GM19240 (cell line): Measurements from ENCODE around the gene MYADML2.
A peak's percentile ranks its signal among the peaks of the same experiment; 100 is the strongest.
"Not testable (repeated sequence)": the region's sequence is repeated elsewhere in the genome, so short reads cannot be mapped to it uniquely, and the experiment has no call there.

Experiments used
- DNase-seq: peaks from one replicate; pipeline ENCODE4 v3.0.0; 2011; ENCODE audit warnings: low spot score; ENCODE audit not compliant: insufficient read length

MYADML2 gene

DNA sequence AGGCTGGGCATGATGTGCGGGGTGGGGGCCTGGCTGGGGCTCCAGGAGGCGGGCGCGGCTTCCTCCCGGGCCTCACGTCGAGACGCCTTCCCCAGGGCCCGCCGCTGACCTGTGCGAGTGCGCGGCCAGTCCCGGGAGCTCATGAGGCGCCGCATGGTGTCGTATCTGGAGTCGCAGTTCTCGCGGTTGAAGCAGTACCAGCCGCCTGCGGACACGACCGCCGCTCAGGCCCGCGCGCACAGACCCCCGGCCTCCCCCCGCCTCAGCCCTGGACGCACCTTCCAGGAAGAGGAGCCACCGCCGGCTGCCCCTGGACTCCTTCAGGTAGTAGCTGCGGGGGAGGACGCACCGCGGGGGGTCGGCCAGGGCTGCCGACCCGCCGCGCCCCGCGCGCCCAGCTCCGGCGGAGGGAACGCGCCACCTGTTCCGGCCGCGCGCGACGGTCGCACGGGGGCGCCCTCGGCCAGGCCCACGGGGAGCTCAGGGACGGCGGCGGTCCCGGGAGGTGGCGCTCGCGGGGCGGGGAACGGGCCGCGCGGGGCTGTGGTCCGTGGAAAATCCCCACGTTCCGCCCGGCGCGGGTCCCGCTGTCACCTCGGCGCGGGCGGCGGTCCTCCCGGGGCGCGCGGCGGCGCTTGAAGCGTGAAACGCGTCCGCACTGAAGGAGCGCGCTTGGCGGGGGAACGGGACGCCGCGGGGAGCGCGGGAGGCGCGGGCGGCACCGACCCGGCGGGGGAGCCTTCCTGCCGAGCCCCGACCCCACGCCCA is 12.5 kb upstream of the MYADML2 start:
- DNase-seq, result peak; percentile 67

DNA sequence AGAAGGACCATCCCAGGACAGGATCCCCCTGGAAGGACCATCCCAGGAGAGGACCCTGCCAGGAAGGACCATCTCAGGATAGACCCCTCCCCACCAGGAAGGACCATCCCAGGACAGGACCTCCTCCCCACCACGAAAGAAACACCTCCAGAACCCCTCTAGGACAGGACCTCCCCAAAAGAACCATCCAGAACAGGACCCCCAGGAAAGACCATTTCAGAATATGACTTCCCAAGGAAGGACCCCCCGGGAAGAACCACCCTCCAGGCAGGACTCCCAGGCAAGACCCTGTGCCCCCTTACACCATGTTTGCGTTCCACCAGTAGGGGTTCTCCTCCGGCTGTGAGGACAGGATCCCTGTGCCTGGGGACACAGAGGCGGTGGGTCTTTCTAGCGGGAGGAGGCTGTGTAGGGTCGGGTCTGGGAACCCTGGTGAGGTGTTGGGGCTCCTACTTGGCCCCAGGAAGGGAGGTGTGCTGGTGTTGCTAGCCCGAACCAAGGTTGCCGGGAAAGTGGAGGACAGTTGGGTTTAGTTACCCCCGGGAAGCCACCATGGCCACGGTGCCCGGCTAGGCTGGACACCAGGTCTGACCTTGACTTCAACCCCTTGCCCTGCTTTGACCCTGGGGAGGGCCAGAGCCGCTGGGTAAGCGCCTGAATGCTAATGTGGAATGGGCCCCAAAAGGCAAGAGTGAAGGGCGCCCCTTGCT is 11.8 kb upstream of the MYADML2 start:
- DNase-seq, result no peak

DNA sequence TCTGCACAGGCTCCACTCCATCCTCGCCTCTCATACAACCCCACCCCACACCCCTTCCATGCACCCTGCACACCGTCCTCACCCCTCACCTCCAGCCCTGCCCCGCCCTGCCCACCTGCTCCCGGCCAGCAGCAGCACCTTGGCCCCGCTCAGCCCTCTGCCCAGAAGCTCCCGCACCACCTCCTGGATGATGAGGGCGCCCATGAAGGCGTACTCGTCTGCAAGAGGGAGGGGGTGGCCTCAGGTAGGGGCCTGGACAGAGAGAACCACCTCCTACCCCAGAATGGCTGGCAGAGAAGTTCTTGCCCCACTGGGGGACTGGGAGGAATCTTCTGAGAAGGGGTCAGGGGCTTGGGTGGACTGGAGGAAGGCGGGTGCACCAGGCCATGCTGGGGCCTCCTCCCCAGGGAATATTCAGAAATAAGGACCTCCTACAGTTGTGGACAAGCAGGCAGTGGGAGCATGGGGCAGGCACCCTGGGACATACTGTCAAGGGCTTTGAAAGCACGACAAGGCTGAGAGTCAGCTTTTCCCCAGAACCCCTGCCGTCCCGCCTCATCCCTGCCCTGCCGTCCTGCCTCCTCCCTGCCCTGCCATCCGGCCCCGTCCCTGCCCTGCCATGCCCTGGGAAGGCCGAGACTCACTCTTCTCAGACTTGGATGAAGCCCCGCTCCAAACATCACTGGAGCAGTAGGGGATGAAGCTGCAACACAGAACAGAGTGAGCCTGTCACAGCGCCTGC is 10.8 kb upstream of the MYADML2 start:
- DNase-seq, result no peak

DNA sequence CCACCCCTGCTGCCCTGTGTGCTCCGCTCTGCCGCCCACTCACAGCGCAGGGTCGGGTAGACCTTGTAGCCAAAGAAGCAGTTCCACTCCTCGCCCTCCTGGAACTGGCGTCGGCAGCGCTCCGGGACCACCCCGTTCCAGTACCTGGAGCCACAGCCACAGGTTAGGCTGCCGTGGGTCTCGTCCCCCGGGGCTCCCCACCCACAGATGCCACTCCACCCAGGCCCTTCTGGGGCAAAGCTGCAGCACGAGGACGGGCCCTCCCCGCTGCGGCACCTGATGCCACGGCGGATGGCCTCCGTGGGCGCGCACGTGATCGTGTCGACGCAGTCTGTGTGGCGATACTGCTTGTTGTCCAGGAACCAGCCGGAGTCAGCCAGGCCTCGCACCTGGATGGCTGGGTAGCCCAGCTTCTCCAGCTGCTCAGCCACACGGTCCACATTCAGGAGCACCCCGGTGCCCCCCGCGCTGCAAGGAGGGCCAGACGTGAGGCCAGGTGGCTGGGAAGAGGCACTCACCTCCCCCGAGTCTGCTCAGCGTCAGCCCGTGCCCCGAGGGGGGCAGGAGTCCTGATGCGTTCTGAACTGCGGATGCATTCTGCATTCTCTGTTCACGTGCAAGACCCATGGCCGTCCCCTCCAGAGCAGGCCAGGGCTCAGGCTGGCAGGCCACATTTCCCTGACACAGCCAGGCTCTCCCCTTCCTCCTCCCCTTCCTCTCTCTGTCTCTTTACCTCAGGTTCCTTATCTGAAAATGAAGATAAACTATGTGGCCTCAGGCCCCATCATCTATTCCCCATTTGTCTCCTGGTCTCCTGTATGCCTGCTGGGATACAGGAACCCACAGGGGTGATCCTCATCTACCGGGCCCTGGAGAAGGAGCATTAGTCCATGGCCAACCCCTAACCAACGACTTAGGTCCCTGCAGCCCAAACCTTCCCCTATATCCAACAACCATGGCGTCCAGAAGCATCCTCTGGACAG is 9.9 kb upstream of the MYADML2 start:
- DNase-seq, result no peak

DNA sequence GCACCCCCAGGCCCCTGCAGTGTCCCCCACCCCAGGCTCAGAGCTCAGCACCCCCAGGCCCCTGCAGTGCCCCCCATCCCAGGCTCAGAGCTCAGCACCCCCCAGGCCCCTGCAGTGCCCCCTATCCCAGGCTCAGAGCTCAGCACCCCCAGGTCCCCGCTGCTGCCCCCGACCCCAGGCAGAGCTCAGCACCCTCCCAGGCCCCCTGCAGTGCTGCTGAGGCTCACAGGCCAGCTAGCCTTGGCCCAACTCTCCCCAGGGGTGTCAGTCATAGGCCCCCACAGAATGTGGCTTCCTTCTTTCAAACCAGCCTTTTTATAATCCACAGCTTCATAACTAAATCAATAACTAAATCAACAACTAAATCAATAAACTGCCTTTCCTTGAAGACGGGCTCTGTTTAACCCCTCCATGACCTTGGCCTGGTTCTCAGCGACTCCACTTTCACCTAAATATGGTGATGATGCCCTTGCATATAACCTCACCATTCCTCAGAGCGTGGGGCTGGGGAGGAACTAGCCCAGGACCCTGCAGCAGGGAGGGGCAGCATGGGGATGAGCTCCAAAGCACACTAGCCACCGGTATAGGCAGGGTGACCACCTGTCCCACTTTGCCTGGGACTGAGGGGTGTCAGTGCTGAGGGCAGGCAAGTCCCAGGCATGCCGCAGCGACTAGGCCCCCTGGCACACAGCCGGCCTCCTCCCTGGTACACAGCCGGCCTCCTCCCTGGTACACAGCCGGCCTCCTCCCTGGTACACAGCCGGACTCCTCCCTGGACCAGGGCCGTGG is 8.9 kb upstream of the MYADML2 start:
- no peak for DNase-seq

DNA sequence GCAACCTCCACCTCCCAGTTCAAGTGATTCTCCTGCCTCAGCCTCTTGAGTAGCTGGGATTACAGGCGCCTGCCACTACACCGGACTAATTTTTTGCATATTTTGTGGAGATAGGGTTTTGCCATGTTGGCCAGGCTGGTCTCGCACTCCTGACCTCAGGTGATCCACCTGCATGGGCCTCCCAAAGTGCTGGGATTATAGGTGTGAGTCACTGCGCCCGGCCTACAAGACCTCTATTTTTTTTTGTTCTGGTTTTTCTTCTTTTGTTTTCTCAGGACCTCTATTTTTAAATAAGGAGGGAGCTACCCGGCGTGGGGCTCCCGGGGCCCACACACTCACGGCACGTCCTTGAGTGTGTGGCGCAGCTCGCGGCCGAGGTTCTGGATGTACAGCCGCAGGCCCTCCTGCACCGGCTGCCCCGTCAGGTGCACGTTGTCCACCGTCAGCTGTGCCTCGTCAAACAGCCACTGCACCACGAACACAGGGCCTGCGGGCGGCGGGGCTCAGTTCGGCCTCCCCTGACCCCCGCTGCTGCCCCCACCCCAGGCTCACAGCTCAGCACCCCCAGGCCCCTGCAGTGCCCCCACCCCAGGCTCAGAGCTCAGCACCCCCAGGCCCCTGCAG is 8.1 kb upstream of the MYADML2 start:
- DNase-seq, result no peak

DNA sequence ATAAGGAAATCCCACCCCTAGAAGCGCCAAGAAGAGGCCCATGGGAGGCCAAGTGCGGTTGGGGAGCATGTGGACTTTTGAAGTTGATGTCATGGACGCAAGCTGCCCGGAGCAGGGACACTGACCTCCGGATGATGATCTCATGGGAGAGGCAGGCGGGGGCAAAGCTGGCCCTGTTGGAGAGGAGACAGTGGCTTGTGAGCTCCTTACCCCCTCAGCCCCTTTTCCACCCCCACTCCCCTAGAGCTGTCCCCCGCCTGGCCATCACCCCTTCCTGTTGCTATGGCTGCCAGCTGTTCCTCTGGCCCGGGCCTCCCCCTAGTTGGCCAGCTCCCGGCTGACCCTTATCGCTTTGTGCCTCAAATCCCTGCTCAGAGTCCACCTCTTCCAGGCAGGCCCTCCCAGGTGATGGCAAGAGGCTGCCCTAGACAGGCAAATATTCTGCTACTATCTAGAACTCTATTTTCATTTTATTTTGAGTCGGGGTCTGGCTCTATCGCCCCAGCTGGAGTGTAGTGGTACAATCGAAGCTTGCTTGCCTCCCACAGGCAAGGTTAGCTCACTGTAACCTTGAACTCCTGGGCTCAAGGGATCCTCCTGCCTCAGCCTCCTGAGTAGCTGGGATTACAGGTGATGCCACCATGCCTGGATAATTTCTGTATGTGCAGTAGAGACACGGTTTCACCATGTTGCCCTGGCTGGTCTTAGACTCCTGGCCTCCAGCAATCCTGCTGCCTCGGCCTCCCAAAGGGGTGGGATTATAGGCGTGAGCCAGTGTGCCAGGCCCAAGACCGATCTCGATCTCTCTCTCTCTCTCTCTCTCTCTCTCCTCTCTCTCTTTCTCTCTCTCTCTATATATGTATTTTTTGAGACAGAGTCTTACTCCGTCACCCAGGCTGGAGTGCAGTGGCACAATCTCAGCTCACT is 7.4 kb upstream of the MYADML2 start:
- no peak for DNase-seq

DNA sequence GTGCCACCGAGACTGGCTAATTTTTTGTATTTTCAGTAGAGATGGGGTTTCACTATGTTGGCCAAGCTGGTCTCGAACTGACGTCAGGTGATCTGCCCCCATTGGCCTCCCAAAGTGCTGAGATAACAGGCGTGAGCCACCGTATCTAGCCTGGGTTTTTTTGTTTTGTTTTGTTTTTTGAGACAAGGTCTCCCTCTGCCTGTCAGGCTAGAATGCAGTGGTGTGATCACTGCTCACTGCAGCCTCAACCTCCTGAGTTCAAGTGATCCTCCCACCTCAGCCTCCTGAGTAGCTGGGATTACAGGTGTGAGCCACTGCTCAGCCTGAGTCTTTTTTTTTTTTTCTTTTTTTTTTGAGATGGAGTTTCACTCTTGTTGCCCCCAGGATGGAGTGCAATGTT is 6.4 kb upstream of the MYADML2 start:
- DNase-seq, result not testable (repeated sequence)

DNA sequence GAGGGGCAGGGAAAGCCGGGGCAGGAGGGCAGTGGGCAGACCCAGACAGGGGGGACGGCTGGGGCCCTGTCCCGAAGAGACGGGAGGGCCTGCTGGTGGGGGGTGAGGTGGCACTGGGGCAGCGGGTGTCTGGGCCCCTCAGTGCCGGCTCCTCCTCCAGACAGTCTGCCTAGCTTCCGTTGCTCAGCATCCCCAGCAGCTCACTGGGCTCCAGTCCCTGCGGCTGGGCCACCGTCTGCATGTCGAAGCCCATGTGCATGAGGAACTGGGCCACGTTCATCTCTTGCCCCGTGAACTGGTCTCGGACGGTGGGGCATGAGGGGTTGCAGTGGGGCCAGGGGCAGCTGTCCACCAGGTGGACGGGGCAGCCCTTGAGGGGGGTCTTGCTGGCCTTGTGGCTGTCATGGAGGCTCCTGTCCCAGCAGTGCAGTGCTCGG is 5.8 kb upstream of the MYADML2 start:
- no peak for DNase-seq

DNA sequence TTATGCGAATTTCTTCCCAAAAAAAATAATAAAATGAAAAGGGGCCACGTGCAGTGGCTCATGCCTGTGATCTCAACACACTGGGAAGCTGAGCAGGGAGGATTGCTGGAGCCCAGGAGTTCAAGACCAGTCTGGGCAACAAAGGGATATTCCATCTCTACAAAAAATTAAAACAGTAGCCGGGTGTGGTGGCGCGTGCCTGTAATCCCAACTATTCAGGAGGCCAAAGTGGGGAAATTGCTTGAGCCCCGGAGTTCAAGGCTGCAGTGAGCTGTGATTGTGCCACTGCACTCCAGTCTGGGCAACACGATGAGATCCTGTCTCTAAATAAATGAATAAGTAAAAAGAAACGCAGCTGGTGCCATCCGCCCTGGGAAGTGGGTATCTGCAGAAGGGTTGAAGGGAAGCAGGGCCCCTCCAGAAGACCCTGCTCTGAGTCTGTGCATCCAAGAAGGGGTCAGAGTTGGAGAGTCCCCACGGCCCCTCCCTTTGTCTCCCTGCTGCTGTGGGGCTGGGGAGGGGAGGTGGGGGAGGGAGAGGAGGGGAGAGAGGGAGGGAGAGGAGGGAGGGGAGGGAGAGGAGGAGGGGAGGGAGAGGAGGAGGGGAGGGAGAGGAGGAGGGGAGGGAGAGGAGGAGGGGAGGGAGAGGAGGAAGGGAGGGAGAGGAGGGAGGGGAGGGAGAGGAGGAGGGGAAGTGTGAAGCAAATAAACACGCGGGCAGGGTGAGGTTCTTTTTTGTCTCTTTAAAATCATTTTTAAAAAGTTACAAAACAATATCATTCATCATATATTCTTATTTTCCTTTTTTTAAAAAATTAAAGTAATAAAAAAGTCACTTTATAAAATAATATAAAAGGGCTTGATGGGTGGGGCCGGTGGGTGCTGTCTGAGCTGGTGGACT is 5.0 kb upstream of the MYADML2 start:
- DNase-seq, result no peak

DNA sequence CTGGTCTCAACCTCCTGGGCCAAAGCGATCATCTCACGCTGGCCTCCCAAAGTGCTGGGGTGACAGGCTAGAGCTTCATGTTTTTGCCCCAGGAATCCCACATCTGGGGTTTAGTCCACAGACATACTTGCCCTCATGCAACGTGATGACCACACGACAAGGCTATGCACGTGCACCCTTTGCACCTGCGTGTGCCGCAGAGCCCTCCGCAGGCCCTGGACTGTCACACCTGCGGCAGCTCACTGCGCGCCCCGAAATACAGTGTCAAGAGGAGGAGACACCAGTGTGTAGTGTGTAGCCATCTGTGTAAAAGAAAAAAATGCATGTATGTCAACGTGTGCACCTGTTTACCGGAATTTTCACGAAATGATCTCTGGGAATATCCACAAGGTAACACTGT is 3.5 kb upstream of the MYADML2 start:
- DNase-seq, result no peak

DNA sequence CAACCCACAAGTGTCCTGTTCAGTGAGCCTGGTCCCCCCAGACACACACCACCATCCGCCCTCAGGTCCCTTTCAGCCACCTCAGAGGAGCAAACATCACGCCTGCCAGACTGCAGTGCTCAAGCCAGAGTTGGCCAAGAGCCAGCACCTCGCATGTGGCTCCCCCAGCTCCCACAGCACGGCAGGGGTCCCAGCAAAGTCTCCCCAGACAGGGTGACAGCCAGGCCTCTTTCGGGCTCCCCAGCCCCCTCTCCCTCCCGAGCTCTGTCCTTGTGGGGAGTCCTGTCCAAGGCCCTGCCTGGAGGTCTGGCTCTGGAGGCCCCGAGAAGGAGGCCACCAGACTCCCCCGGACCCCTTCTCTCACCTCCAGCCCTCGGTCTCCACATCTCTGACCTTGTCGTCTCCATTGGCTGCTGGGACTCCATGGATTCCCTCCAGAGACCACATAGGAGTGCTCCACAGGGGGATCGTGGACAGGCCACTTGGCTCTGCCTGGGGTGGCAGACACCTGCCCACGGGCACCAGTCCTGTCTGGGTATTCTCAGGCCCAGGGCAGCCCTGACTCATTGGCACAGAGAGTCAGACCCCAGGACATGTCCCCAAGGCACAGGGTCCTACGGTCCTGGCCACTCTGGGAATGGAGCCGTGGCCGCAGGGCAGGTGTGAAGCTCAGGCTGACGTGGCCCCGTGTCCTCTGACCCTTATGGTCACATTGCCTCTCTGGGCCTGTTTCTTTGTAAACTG is 1.8 kb upstream of the MYADML2 start:
- no peak for DNase-seq

DNA sequence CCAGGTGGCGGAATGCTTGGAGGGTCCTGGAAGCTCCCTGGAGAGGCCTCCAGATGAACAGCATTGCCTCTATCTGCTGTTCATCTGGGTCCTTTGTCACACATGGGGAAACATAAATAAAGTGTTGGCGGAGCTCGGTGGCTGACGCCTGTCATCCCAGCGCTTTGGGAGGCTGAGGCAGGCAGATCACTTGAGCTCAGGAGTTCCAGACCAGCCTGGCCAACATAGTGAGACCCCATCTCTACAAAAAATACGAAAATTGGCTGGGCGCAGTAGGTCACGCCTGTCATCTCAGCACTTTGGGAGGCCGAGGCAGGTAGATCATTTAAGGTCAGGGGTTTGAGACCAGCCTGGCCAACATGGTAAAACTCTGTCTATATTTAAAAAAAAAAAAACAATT is 2.2 kb downstream of the MYADML2 start:
- no peak for DNase-seq

DNA sequence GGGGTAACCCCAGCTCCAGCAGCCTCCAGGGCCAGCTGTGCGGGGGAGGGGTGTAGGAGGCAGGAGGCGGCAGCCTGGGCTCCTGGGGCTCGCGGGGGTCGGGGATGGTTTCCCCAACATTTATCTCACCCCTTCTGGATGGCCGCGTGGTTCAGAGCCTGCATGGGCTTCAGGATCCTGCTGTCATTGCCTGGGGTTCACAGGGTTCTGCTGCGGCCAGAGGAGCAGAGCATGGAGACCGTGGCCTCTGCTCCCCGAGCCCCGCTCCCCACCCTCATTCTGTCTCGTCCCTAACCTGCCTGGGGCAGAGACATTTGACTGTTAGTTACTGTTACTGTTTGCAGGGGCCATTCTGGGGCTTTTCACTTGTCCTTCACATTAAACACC is 4.9 kb downstream of the MYADML2 start:
- DNase-seq, result no peak

DNA sequence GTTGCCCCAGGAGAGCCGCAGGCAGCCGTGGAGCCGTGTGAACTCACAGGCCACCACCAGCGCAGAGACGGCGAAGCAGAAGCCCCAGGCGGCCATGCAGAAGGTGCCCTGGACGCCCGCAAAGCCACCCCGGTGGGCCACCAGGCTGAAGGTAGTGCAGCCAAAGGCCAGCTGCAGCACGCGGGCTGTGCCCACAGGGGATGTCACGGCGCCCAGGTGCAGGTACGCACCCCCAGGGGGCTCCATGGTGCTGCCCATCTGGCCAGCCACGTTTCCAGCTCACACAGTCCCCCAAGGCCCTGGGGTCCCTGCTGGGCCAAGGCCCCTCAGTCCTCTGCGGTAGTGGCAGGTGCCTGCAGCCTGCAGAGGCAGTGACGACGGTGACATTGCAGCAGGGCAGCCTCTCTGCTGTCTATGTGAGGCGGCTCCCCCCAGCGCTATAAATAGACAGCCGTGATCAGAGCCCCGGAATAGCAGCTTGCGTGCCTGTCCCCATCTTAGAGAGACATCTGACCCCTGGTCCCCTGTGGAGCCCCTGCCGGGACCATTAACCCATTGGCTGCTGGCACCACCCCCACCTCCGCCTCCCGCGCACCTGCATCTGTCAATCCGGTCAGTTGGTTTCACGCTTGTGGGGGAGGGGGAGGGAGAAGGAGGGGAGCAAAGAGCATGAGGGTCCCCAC is 5.4 kb downstream of the MYADML2 start:
- DNase-seq, result no peak
